GM21360 (cell line): ENCODE measurements around the gene MRPL53.
"Not testable (repeated sequence)": the region's sequence is repeated elsewhere in the genome, so short reads cannot be mapped to it uniquely, and the experiment has no call there.

Source experiments
- ATAC-seq: cut with Tn5 transposase; IDR thresholded peaks from one replicate; pipeline ENCODE4 v1.9.1; 2021; ENCODE audit warnings: mild to moderate bottlenecking, moderate library complexity; ENCODE audit not compliant: unreplicated experiment

The MRPL53 gene

GRCh38 chr2:74502720-74503505 lies 30.4 kb upstream of the MRPL53 start:
- no peak for ATAC-seq

- no peak for ATAC-seq
Measured at GRCh38 chr2:74502147-74502719, 29.8 kb upstream of the MRPL53 start.

GRCh38 chr2:74501335-74502071 lies 29.0 kb upstream of the MRPL53 start:
- ATAC-seq, result no peak

GRCh38 chr2:74500578-74500946 lies 28.1 kb upstream of the MRPL53 start:
- no peak for ATAC-seq

- ATAC-seq, result no peak
Measured at GRCh38 chr2:74499940-74500577, 27.6 kb upstream of the MRPL53 start.

- ATAC-seq, result no peak
Measured at GRCh38 chr2:74499267-74499939, 26.9 kb upstream of the MRPL53 start, which contains the start of gene LBX2. LBX2 (minus strand) TSS chr2:74499603; CDS start chr2:74499537, 66 bp downstream.

- no peak for ATAC-seq
Measured at GRCh38 chr2:74498500-74499266, 26.2 kb upstream of the MRPL53 start.

GRCh38 chr2:74497777-74498499 lies 25.5 kb upstream of the MRPL53 start:
- ATAC-seq, result no peak

- no peak for ATAC-seq
Measured at GRCh38 chr2:74496997-74497776, 24.7 kb upstream of the MRPL53 start.

- no peak for ATAC-seq
Measured at GRCh38 chr2:74495440-74495839, 23.0 kb upstream of the MRPL53 start.

- ATAC-seq, result no peak
Measured at GRCh38 chr2:74493546-74493945, 21.1 kb upstream of the MRPL53 start.

GRCh38 chr2:74491648-74492544 lies 19.4 kb upstream of the MRPL53 start:
- ATAC-seq, result no peak

GRCh38 chr2:74489906-74490305 lies 17.4 kb upstream of the MRPL53 start:
- ATAC-seq, result no peak

GRCh38 chr2:74488643-74489481 lies 16.4 kb upstream of the MRPL53 start:
- no peak for ATAC-seq

- no peak for ATAC-seq
Measured at GRCh38 chr2:74486141-74486540, 13.7 kb upstream of the MRPL53 start.

- ATAC-seq, result not testable (repeated sequence)
Measured at GRCh38 chr2:74483675-74484164, 11.2 kb upstream of the MRPL53 start.
